Right renal pelvis (tissue), 4 donors: Measurements from ENCODE around the gene RETREG1. TPM values are rescaled to one million over a fixed set of nuclear protein-coding genes. Genes with fewer than 3 reads are reported as not detected.

Experiments used
- DNase-seq, 4 donors: peaks; one replicate each; pipeline ENCODE4 v3.0.0-alpha.2; 2013; ENCODE audit warnings: low read depth in 4 of 4, low spot score in 3 of 4, missing footprints in 1 of 4
- polyA plus RNA-seq, 4 donors: library from polyadenylated mRNA; unstranded; fragments of 120-200 nt; gene quantifications; one replicate each; pipeline ENCODE4 v1.2.1, GENCODE V29; 2013; ENCODE audit not compliant: insufficient read length in 4 of 4

The RETREG1 gene
- polyA plus RNA-seq, 4 donors, result 35.4 to 48.6 (median 42.8) TPM

GRCh38 chr5:16586556-16586955 lies 30.2 kb downstream of the RETREG1 start:
- DNase-seq, result no peak

- no peak for DNase-seq
Observed at GRCh38 chr5:16585041-16585667, 31.6 kb downstream of the RETREG1 start.

- no peak for DNase-seq
Observed at GRCh38 chr5:16582081-16582480, 34.7 kb downstream of the RETREG1 start.

DNA sequence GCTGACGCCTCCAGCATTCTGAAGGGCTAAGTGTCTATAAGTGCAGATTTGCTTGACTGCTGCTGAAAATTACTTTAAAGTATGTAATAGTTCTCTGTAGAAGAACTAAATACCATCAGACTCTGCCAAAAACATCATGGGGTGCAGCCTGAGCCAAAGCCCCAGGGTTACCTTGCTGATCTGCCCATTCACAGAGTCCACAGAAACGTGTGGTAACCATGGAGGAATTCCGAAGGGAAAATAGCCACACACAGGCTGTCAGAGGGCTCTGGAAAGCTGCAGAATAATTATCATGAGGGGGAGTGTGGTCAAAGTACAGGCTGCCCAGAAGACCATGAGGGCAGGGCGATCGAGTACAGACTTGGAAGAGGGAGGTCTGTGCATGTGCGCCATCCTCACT lies 36.4 kb downstream of the RETREG1 start:
- no peak for DNase-seq

- no peak for DNase-seq
Observed at GRCh38 chr5:16579142-16579847, 37.5 kb downstream of the RETREG1 start.

DNA sequence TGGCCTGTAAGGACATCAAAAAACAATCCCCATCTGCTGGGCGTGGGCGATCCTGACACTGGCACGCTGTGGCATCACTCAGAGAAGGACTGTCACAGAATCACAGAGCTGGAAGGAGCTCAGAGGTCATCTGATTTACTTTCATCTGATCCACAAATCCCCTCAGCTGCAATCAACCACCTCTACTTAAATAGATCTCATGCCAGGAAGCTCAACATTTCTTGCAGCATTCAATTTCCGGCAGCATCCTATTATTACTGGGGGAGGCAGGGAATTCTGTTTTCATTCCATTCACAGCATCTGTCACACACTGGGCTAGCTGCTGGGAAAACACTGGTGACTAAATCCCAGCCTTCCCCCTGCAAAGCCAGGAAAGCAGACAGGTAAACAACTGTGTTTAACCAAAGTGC lies 38.3 kb downstream of the RETREG1 start:
- no peak for DNase-seq

DNA sequence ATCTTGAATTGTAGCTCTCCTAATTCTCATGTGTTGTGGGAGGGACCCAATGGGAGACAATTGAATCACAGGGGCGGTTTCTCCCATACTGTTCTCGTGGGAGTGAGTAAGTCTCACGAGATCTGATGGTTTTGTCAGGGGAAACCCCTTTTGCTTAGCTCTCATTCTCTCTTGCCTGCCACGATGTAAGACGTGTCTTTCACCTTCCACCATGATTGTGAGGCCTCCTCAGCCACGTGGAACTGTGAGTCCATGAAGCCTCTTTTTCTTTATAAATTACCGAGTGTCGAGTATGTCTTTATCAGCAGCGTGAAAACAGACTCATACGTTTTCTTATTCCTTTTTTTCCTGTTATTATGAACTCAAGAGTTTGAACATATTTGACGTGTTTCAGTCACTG lies 39.1 kb downstream of the RETREG1 start:
- DNase-seq, result no peak

DNA sequence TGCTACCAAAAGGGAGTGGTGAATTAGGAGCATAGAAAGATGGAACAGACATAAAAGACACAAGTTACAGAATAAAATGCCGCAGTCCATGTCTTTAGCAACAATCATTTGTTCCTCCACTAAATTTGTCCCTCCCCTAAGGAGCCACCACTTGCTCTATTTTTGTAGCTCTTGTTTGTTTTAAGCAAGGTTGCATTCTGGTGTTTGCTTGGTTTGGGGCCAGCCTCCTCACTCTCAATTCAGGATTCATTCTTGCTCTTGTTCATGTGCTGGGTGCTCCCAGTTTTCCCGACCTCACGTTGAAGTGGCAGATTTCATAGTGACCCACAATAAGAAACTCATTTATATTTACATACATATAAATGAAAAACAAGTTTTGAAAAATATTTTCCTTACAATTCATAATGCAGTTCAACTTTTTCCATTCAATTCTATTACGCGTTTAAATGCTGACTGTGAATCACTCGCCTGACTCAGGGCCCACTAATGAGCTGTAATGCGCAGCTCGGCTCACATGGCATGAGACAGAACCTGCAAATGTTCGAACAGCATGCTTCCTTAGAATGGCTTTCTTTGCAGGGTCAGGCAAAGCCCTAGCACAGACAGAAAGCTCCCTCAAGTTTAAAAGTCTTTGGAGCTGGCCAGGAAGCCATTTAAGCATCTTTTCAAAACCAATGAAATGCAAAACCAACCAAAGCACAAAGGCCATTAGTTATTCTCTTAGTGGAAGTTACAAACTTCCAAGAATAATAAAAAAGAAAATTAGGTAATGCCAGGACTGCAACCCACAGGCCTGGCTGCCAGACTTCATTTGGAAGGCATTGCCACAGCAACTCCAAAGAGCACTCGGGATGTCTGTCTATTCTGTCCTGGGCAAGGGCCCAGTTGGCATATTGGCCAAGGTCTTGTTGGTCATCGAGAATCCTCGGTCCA lies 41.7 kb downstream of the RETREG1 start:
- DNase-seq, result no peak

DNA sequence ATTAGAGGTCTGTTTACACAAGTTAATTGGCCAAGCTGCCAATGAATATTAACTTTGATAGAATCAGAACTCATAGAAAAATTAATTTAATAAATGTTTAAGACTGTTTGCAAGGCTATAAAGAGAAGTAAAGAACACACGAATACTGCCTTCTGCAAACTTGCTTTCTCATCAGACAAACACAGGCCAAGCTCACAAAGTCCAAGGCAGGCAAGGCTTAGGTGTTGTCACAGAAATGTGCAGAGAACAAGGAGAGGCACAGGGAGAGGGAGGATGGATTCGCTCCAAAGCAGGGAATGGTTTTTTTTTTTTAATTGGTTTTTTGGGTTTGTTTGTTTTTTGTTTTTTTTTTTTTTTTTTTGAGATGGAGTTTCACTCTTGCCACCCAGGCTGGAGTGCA lies 43.4 kb downstream of the RETREG1 start:
- DNase-seq, result no peak

DNA sequence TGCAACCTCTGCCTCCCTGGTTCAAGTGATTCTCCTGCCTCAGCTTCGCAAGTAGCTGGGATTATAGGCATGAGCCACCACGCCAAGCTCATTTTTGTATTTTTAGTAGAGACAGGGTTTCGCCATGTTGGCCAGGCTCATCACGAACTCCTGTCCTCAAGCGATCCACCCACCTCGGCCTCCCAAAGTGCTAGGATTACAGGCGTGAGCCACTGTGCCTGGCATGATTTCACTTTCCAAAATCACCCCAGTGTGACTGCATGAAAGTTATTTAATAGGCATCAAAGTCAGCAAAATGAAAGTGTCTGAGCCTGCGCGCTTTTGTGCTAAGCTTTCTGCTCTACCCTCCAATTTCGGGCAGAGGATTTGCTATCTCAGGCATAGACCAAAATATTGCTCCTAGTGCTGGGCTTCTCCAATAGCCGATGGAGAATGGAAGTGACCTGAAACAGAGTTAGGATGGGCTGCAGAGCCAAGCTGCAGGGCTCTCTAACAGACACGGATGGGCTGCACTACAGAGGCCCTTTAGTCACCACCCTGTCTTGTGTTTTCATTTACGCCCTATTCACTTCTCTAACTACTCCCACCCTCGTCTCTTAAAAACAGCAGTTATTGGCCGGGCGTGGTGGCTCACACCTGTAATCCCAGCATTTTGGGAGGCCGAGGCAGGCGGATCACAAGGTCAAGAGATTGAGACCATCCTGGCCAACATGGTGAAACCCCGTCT lies 44.3 kb downstream of the RETREG1 start:
- no peak for DNase-seq

- DNase-seq, result no peak
Observed at GRCh38 chr5:16571016-16571415, 45.8 kb downstream of the RETREG1 start.

DNA sequence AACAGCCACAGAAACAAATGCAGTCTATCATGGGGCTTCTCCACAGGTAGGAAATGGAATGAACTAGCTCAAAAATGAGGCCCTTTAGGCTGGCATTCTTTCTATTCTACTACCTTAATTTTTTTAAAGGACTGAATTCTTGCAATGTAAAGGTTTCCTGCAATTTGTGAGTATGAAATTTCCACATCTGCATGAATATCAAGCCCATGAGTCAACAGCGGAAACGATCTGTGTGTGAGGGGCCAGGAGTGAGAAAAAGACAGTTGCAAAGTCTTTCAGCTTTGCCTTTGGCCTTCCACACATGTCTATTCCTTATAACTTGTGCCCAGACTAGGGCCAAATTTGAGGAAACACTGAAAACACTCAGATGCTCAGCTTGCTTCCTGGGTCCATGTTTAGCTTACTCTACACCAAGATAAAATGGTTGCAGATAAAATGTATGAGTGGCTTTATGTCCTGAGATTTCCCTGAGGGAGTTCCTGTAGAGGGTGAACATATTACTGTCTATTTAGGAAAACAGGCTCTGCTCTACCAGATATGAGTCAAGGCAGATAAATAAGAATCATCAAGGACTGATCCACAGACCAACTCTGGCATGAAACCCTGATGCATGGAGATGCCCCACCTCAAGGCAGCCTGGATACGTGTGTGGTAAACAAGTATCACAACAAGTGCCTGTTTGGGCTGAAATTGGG lies 46.5 kb downstream of the RETREG1 start:
- DNase-seq, result no peak

GRCh38 chr5:16568875-16569580 lies 47.8 kb downstream of the RETREG1 start:
- DNase-seq, result no peak

DNA sequence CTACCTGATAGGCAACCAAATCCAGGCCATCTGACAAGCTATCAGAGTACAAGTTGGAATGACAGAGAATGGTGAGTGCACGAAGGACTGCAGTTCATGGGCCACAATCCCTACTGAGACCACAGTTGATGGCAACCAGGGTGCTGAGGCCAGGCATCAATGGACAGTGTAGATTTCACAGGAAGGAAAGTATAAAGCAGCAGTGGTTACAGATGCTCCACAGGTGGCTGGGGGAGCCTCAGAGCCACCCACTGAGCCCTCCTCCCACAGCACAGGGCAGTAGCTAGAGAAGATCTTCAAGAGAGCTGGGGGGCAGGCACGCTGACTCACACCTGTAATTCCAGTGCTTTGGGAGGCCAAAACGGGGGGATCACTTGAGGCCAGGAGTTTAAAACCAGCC lies 49.4 kb downstream of the RETREG1 start:
- DNase-seq, result no peak

DNA sequence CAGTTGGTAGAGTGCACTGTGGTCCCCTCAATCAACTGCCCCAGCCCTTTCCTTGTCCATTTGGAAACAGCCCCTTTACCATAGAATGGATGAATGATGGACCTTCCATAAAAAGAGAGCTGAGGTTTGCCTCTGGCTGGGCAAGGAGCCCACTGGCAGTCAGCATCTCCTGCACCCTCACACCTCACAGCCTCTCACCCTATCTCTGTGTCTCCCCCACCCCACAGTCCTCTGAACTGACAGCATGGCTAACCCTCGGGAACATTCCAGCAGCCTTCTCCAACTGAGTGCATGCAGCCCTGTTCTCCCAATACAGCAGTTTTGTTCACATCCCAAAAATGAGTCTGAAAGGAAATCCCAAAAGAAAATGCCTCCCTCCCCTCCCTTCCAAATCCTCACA lies 51.7 kb downstream of the RETREG1 start:
- DNase-seq, result no peak

DNA sequence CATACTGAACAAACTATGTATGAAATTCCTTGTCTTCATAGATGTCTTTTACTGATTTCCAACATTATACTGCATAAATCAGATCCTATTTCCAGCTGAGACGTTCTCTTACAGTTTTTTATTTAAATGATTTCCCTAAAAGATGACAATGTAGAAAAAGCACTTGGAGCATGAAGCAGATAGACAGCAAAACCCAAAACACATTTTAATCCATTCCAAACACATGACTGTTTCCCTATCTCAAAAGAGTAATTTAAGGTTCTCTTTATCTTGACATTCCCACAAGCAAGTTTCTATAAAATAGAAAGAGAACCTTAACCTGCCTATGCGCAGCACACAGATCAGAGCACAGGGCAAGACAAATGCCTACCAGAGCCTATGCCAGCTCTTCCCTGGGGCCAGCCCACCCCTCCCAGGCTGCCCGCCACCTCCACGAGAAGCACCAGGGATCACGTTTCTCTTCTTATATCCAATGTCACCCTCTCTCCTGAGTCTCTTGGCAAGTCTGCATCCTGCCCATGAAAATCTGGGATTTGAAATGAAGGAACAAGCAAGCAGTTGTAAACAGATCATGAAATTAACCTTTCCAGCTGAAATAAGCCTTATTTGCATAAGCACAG lies 52.4 kb downstream of the RETREG1 start:
- no peak for DNase-seq

DNA sequence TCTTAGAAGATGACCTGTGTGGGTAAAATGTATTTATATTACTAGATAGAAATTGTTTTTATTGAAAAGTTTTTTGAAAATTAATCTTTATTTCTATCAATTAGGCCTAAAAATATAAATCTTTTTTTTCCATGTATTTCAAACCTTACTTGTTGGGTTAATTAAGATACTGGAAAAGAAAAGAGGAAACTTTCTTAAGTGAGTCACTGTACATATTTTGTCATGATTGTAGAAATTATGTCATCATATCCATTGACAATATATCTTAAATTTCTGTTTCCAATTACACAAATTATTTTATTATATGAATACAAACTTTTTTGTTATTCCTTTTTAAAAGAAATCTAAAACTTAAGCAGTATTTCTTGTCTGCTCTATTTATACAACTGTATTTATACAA lies 53.1 kb downstream of the RETREG1 start:
- no peak for DNase-seq

- no peak for DNase-seq
Observed at GRCh38 chr5:16561660-16562059, 55.1 kb downstream of the RETREG1 start.

- no peak for DNase-seq
Observed at GRCh38 chr5:16559702-16560101, 57.1 kb downstream of the RETREG1 start.
